Measurements from ENCODE around the gene LLGL2.

GRCh38 chr17:75521290-75521689 is 4.2 kb upstream of the LLGL2 start:
- TF ChIP-seq CTCF (IDR thresholded peaks at IDR 0.05) (no peak), POLR2A (IDR thresholded peaks at IDR 0.05) (no peak), EP300 (IDR thresholded peaks at IDR 0.05) (no peak)
